Astrocyte of the spinal cord (primary cell): ENCODE measurements around the gene PTPRN2.

ENCODE experiments used
- DNase-seq: peaks from one replicate; pipeline ENCODE4 v3.0.0; 2011; ENCODE audit warnings: low read depth, low spot score
- H3K4me3 ChIP-seq: 2 replicates; pipeline ENCODE4 v1.5.1; 2011; ENCODE audit warnings: low read depth, mild to moderate bottlenecking, low read length, moderate library complexity
- in situ Hi-C: cut with HindIII; loops from 2 replicates; pipeline ENCODE4 v1.10.0; 2017; ENCODE audit warnings: low sequenced_read_pairs
- TF ChIP-seq, protein P1 (sequence below): IDR thresholded peaks from 2 replicates; pipeline ENCODE4 v1.5.1; 2012; ENCODE audit warnings: low read depth, mild to moderate bottlenecking, low read length, inconsistent platforms

The PTPRN2 gene

DNA sequence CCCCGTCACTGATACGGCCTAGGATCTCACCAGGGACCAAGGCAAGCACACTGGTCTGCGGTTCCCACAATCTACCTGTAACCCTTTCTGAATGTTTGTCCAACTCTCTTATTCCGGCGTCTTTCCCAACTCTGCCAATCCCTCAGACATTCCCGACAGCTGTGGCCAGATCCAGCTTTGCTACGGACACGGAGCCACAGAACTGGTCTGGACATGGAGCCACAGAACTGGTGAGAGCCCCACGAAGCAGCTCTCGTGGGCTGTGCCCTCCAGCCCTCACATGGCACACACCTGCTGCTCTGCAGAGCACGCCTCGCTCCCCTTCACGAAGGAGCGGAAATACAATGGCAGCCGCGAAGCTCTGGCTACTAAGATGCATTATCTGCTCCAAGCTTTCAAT lies 874.0 kb downstream of the PTPRN2 start:
- TF ChIP-seq, protein P1, sequence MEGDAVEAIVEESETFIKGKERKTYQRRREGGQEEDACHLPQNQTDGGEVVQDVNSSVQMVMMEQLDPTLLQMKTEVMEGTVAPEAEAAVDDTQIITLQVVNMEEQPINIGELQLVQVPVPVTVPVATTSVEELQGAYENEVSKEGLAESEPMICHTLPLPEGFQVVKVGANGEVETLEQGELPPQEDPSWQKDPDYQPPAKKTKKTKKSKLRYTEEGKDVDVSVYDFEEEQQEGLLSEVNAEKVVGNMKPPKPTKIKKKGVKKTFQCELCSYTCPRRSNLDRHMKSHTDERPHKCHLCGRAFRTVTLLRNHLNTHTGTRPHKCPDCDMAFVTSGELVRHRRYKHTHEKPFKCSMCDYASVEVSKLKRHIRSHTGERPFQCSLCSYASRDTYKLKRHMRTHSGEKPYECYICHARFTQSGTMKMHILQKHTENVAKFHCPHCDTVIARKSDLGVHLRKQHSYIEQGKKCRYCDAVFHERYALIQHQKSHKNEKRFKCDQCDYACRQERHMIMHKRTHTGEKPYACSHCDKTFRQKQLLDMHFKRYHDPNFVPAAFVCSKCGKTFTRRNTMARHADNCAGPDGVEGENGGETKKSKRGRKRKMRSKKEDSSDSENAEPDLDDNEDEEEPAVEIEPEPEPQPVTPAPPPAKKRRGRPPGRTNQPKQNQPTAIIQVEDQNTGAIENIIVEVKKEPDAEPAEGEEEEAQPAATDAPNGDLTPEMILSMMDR = no peak
- no peak for DNase-seq
- in situ Hi-C loops = no loop called here
- H3K4me3 ChIP-seq = no peak overlapping the region

DNA sequence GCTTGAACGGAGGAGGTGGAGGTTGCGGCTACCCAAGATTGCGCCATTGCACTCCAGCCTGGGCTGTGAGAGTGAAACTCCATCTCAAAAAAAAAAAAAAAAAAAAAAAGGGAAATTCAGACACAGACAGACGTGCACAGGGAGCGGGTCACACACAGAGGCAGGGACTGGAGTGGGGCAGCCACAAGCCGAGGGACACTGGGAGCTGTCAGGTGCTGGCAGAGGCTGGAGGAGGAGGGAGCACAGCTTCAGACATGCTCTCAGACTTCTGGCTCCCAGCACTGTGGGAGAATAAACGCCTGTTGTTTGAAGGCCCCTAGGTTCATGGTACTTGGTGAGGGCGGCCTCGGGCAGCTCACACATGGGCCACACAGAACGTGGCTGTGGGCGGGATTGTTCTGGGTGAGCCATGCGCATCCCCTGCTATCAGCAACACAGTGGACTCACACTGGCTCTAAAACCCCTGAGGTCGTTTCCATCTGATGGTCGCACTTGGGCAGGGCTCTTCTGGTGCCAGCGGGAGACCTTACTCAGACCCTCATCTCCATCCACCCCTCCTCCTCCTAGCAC lies 874.9 kb downstream of the PTPRN2 start:
- DNase-seq = no peak
- no peak overlapping the region for H3K4me3 ChIP-seq
- TF ChIP-seq, protein P1 = no peak
- in situ Hi-C loops = no loop called here

DNA sequence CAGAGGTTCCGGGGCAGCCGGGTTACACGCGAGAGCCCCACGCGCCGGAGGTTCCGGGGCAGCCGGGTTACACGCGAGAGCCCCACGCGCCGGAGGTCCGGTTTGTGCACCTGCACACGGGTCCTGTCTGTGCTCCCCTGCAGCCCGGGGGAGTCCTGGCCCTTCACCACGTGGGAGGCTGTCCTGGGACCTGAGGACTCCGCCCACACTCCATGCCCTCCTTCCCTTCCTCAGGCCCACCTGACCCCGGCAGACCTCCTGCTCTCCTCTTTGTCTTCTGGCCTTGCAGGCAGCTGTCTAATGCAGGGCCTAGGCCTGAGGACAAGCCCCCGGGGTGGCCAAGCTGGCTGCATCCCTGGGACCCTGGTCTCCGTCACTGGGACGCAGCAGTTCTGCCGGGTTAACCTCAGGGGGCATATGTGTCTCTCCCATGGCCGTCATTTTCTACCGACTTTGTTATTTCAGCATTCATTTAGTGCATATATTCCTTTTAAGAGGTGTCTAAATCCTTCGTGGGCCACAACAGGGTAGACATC lies 876.2 kb downstream of the PTPRN2 start:
- in situ Hi-C loops = no loop called here
- no peak overlapping the region for H3K4me3 ChIP-seq
- no peak for DNase-seq
- TF ChIP-seq, protein P1 = no peak

DNA sequence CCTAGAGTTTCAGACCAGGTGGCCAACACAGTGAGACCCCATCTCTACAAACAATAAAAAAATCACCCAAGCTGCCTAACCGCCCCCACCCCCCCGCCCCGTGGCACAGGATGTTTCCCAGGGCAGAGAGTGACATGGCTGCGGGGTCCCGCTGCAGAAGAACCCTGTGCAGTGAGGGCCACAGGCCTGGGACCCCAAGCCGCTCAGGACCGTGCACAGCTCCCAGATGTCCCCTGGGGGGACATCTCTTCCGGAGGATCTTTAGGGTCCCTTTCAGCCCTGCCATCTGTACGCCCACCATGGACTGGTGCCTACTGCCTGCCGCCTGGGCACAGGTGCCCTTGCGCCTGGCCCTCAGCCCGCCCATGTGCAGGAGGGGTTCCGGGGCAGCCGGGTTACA lies 877.2 kb downstream of the PTPRN2 start:
- DNase-seq = no peak
- in situ Hi-C loops = no loop called here

DNA sequence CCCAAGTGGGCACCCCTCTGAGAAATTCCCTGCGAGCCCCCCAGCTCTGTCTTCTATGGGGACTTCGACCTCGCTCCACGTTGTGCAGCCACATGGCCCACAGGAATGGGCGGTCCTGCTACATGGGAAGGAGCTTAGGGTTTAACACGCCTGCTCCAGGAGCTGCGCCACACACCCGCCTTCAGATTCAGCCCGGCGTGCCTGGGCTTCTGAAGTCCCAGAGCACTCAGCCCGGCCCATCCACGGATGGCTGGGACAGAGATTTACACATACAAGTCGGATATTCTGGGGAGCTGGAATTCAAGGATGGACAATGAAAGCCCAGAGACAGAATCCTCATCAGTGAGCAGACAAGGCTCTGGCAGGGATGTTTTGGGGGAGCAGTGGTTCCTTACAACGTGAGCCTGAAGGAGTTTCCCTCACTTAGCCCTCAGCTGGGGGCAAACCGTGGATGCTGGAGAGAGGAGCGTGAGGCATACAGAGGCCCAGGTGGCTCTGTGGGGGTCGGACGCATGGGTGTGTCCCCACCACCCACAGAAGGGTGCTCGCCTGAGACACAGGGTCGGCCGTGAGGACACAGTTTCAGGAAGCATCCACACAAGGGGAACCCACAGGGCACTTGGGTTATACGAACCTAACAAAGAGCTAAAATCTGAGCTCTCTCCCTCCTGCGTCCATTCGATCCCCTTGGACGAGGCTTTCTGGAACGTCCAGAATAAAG lies 877.9 kb downstream of the PTPRN2 start:
- in situ Hi-C loops = no loop called here
- TF ChIP-seq, protein P1 = no peak
- H3K4me3 ChIP-seq = no peak overlapping the region
- DNase-seq = no peak

More for the DNA sequence above, 877.2 kb downstream of the PTPRN2 start:
- no peak overlapping the region for H3K4me3 ChIP-seq
- TF ChIP-seq, protein P1 = no peak

DNA sequence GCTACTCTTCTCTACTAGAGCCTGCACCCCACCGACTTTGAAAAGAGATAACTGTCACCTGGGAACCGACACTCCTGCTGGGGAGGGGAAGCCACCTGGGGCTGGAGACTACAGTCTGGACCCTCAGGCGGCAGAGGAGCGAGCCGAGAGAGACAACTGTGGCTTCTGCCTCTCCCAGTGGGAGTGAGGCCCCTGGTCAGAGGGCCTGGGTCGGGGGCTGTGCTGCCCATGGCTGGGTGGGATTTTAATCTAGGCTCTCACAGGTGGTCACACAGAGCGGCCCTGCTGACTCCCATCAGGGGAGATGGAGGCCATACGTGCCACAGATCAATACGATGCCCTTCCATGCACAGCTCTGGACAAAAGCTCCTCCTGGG lies 878.7 kb downstream of the PTPRN2 start:
- DNase-seq = no peak
- TF ChIP-seq, protein P1 = no peak
- H3K4me3 ChIP-seq = no peak overlapping the region
- in situ Hi-C loops = no loop called here
